Measurements from ENCODE around the gene DOC2A. TPM values are rescaled to one million over a fixed set of nuclear protein-coding genes. Genes with fewer than 3 reads are reported as not detected.

The DOC2A gene
- total RNA-seq, 1 experiment from 2014 or later = 3.2 TPM

DNA sequence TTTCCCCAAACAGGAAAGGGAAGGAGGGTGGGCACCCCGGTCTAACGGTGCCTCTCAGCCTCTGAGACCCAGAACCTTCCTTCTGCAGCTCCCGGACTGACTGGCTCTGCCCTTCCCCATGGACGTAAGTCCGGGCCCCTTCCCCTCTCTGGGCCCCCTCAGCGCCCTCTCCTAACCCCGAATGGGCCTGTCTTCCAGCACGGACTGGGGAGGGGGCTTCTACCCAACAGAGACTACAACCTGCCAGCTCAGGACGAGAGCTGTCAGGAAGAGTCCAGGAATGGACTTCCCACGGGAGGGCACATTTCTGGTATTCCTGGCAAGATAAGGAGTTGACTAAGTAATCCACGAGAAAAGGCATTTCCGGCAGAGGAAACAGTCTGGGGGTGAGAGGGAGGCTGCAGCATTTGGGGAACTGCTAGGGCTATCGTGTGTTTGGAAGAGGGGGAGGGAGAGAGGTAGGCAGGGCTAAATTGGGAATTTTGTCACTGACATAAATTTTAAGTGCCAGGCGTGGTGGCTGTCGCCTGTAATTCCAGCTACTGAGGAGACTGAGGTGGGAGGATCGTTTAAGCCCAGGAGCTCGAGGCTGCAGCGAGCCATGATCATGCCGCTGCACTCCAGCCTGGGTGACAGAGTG, 42.7 kb upstream of the DOC2A start:
- no peak for TF ChIP-seq TCF7L2 (IDR thresholded peaks at IDR 0.05; ENCODE audit: low read depth, low read length)
- no peak for TF ChIP-seq POLR2AphosphoS5 (IDR thresholded peaks at IDR 0.05; ENCODE audit: low read depth, low read length)
- no peak for TF ChIP-seq SIN3A (IDR thresholded peaks at IDR 0.05; ENCODE audit: borderline replicate concordance, insufficient read depth, low read depth, low read length)
- TF ChIP-seq, protein P1, sequence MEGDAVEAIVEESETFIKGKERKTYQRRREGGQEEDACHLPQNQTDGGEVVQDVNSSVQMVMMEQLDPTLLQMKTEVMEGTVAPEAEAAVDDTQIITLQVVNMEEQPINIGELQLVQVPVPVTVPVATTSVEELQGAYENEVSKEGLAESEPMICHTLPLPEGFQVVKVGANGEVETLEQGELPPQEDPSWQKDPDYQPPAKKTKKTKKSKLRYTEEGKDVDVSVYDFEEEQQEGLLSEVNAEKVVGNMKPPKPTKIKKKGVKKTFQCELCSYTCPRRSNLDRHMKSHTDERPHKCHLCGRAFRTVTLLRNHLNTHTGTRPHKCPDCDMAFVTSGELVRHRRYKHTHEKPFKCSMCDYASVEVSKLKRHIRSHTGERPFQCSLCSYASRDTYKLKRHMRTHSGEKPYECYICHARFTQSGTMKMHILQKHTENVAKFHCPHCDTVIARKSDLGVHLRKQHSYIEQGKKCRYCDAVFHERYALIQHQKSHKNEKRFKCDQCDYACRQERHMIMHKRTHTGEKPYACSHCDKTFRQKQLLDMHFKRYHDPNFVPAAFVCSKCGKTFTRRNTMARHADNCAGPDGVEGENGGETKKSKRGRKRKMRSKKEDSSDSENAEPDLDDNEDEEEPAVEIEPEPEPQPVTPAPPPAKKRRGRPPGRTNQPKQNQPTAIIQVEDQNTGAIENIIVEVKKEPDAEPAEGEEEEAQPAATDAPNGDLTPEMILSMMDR (IDR thresholded peaks at IDR 0.05) = no peak
- TF ChIP-seq, protein P2, sequence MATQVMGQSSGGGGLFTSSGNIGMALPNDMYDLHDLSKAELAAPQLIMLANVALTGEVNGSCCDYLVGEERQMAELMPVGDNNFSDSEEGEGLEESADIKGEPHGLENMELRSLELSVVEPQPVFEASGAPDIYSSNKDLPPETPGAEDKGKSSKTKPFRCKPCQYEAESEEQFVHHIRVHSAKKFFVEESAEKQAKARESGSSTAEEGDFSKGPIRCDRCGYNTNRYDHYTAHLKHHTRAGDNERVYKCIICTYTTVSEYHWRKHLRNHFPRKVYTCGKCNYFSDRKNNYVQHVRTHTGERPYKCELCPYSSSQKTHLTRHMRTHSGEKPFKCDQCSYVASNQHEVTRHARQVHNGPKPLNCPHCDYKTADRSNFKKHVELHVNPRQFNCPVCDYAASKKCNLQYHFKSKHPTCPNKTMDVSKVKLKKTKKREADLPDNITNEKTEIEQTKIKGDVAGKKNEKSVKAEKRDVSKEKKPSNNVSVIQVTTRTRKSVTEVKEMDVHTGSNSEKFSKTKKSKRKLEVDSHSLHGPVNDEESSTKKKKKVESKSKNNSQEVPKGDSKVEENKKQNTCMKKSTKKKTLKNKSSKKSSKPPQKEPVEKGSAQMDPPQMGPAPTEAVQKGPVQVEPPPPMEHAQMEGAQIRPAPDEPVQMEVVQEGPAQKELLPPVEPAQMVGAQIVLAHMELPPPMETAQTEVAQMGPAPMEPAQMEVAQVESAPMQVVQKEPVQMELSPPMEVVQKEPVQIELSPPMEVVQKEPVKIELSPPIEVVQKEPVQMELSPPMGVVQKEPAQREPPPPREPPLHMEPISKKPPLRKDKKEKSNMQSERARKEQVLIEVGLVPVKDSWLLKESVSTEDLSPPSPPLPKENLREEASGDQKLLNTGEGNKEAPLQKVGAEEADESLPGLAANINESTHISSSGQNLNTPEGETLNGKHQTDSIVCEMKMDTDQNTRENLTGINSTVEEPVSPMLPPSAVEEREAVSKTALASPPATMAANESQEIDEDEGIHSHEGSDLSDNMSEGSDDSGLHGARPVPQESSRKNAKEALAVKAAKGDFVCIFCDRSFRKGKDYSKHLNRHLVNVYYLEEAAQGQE (IDR thresholded peaks at IDR 0.05; ENCODE audit: insufficient read depth in 1 of 2, low read depth in 2 of 2, low read length in 1 of 2) = no peak
- no peaks in the 10 kb centered on the region for H3K9me3 ChIP-seq (ENCODE audit: control insufficient read depth, insufficient read depth, low read depth, low read length)
- no peaks in the 10 kb centered on the region for H3K27me3 ChIP-seq (ENCODE audit: control insufficient read depth, insufficient read depth, low read length)
- BruUV-seq (replicated peaks) = TSS peak; percentile 87
- ChIA-PET CTCF (no interaction called here), POLR2A (interaction anchor here (0.6 to 1.4 kb wide), 2 partner anchors 8 to 12 kb away, joined by 4 to 5 read pairs; partner anchors contain the start of gene ALDOA)
- peaks cover 19% of the 10 kb centered on the region for H3K4me1 ChIP-seq (ENCODE audit: control insufficient read depth, insufficient read depth, low read length)
- ATAC-seq (peak; percentile 44), DNase-seq (ENCODE audit: low read depth, low spot score) (no peak)
- peak overlapping the region; percentile 88 for H3K27ac ChIP-seq (ENCODE audit: low read length)
- no peaks in the 10 kb centered on the region; the same call in 1 of the 2 replicates for H3K36me3 ChIP-seq (ENCODE audit: control insufficient read depth, insufficient read depth, low read length)
- H3K4me3 ChIP-seq (ENCODE audit: low read depth in 2 of 2, low read length in 2 of 2) = peak overlapping the region; percentile 86 to 94
- in situ Hi-C loops (cut with HindIII; ENCODE audit: low pct_unique_long_range_greater_than_20kb, low sequenced_read_pairs) = no loop called here
- intact Hi-C loops (cut with micrococcal nuclease; ENCODE audit: unreplicated experiment) = no loop called here

DNA sequence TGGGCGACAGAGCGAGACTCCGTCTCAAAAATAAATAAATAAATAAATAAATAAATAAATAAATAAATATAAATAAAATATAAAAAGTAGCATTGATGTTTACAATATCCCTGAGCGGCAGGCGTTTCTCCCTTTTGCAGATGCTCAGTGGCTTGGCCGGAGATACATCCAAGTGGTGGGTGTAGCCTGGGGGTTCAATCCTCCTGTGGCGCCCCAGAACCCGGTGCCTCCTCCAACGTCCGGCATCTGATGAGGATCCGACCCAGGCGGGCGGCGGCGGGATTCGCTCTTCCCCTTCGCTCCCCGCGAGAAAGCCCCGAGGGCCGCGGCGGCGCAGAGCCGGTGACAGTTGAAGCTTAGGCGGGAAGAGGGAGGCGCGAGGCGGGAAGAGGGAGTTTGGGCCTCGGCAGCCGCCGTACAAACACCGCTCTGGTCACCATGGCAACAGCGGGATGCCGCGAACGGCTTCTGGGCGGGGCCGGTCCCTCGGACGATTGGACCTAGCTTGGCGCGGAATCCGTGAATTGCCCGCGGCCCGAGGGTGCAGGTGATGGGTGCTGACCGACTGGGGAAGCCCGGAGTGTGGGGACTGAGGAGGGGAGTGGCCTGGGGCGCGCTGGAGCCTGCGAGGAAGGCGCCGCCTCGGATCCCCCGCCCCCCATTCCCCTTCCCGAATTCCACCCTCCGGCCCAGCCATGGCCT, 42.0 kb upstream of the DOC2A start:
- TF ChIP-seq TCF7L2 (IDR thresholded peaks at IDR 0.05; ENCODE audit: low read depth, low read length) (no peak), POLR2AphosphoS5 (IDR thresholded peaks at IDR 0.05; ENCODE audit: low read depth, low read length) (peak; percentile 71), SIN3A (IDR thresholded peaks at IDR 0.05; ENCODE audit: borderline replicate concordance, insufficient read depth, low read depth, low read length) (peak; percentile 99; the same call in 1 of the 2 replicates)
- TF ChIP-seq, protein P1 (IDR thresholded peaks at IDR 0.05) = no peak
- TF ChIP-seq, protein P2 (IDR thresholded peaks at IDR 0.05; ENCODE audit: insufficient read depth in 1 of 2, low read depth in 2 of 2, low read length in 1 of 2) = peak in 1 of 2 experiments; percentile 55; a peak in 1 of 4 replicates
- H3K9me3 ChIP-seq (ENCODE audit: control insufficient read depth, insufficient read depth, low read depth, low read length) = no peaks in the 10 kb centered on the region
- ATAC-seq (peak; percentile 83), DNase-seq (ENCODE audit: low read depth, low spot score) (peak; percentile 48)
- H3K4me1 ChIP-seq (ENCODE audit: control insufficient read depth, insufficient read depth, low read length) = peaks cover 19% of the 10 kb centered on the region
- BruUV-seq (replicated peaks) = no TSS peak
- no peaks in the 10 kb centered on the region for H3K27me3 ChIP-seq (ENCODE audit: control insufficient read depth, insufficient read depth, low read length)
- in situ Hi-C loops (cut with HindIII; ENCODE audit: low pct_unique_long_range_greater_than_20kb, low sequenced_read_pairs) = no loop called here
- peak overlapping the region; percentile 88 for H3K27ac ChIP-seq (ENCODE audit: low read length)
- POLR2A ChIA-PET = interaction anchor here (0.5 to 1.4 kb wide), 2 partner anchors 13 to 41 kb away, joined by 3 to 5 read pairs; partner anchors contain the start of gene ALDOA
- H3K36me3 ChIP-seq (ENCODE audit: control insufficient read depth, insufficient read depth, low read length) = no peaks in the 10 kb centered on the region; the same call in 1 of the 2 replicates
- intact Hi-C loops (cut with micrococcal nuclease; ENCODE audit: unreplicated experiment) = no loop called here
- CTCF ChIA-PET = interaction anchor here (0.6 kb wide), 2 partner anchors 9 to 1471 kb away, joined by 3 read pairs; no protein-coding TSS in a partner anchor
- peak overlapping the region; percentile 86 to 94 for H3K4me3 ChIP-seq (ENCODE audit: low read depth in 2 of 2, low read length in 2 of 2)
